Raji (cell line): ENCODE data around the gene PLA2G4E.

Experiments
- POLR2A ChIP-seq: IDR thresholded peaks from 2 replicates; pipeline ENCODE4 v1.6.1; 2011; ENCODE audit warnings: low read depth, low read length, control low read depth; ENCODE audit not compliant: insufficient read depth

Gene PLA2G4E

DNA sequence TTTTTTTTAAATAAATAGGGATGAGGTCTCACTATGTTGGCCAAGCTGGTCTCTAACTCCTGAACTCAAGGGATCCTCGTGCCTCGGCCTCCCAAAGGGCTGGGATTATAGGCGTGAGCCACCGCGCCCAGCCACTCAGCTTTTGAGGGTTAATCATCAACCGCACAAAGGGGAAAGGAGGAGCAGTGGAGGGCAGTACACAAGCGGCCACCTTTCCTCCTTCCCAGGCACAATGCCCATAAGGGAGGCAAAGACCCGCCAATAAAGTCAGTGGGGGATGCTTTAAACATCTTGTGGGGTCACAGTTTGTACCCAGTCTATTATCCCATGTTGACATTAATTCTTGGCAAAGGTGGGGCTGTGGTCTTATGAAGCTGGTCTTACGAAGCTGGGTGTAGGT, 80.9 kb downstream of the PLA2G4E start:
- no peak for TF ChIP-seq POLR2A

GRCh38 chr15:41937568-41937923, 83.3 kb downstream of the PLA2G4E start:
- TF ChIP-seq POLR2A, result no peak

- no peak for TF ChIP-seq POLR2A
Observed at GRCh38 chr15:41936649-41937567, 83.9 kb downstream of the PLA2G4E start.

DNA sequence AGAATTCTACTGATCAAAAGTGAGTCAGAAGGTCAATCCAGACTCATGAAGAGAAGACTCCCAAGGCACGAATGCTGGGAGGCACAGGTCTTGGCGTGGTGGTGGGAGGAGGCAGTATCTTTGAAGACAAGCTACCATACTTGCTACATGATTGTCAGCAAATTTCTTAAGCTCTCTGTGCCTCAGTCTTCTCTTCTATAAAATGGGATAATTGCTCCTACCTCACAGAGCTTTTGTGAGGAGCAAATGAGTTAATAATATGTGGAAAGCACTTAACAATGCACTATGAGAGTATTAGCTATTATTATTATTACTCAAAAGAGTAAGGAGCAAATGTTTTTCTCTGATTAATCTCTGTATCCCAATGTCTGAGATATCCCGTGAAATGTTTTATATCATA, 84.7 kb downstream of the PLA2G4E start:
- TF ChIP-seq POLR2A, result no peak

- TF ChIP-seq POLR2A, result no peak
Observed at GRCh38 chr15:41935566-41936020, 85.2 kb downstream of the PLA2G4E start.

DNA sequence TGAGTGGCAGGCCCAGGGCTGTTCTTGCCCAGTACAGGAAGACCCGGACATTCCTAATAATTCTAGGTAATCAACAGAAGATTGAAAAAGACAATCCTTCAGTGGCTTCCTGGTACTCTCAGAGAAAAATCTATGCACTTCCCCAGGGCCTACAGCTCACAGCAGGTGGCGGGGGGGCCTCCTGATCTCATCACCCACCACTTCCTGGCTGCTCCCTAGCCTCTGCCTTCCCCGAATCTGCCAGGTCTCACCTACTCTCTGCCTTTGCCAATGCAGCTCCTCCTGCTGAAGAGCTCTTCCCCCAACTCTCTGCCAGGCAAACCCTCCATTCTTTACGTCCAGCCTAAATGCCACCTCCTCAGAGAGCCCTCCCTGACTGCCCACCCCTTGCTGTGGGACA, 86.0 kb downstream of the PLA2G4E start:
- no peak for TF ChIP-seq POLR2A

DNA sequence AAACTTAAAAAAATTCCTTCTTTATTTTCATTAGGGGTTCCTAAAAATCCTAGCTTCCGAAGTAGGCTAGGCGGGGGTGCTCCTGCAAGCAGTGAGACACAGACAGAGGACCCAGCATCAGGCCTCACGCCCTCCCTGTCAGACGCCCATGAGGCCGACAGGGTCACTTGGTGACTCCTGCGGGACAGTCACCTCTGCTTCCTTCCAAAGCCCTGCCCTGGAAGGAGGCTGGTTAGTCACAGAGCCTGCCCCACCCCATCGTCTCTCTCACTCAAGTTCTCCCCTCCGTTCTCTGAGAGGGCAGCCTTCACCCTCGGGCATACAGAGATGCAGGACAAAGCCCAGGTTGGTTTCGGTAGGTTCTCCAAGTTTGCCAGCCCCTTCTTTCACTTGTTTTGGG, 87.1 kb downstream of the PLA2G4E start:
- no peak for TF ChIP-seq POLR2A

GRCh38 chr15:41933326-41933725, 87.5 kb downstream of the PLA2G4E start:
- TF ChIP-seq POLR2A, result no peak

- no peak for TF ChIP-seq POLR2A
Observed at GRCh38 chr15:41932511-41933289, 88.1 kb downstream of the PLA2G4E start.

DNA sequence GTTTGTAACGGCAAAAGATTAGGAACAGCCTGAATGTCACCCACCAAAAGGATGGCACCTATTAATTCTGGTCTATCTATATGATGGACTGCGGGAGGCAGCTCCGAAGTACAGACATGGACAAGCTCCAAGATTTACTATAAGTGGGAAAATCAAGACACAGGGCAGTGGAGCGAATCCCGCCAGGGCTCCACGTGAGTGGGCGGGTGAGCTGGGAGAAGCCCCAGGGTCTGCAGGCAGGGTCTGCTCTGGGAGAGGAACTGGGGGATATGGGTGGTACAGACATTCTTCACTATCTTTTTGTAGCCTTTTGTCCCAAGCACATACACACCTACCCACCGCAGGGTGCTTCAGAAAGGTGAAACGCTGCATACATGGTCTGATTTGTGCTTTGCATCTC, 88.7 kb downstream of the PLA2G4E start:
- no peak for TF ChIP-seq POLR2A
